ENCODE data around the gene RBM33.

Gene RBM33

GRCh38 chr7:155729847-155730246 is 85.4 kb downstream of the RBM33 start:
- ATAC-seq (no peak), DNase-seq (no peak)
- H3K27me3 Mint-ChIP-seq, result no peaks in the 10 kb centered on the region
- no peak overlapping the region for H3K4me3 Mint-ChIP-seq
- no peak overlapping the region for H3K27ac Mint-ChIP-seq
- no peaks in the 10 kb centered on the region for H3K9me3 Mint-ChIP-seq
- peaks cover 68% of the 10 kb centered on the region for H3K4me1 Mint-ChIP-seq

- no peak for ATAC-seq
- H3K9me3 Mint-ChIP-seq, result no peaks in the 10 kb centered on the region
- H3K4me1 Mint-ChIP-seq, result peaks cover 71% of the 10 kb centered on the region
- H3K4me3 Mint-ChIP-seq, result no peak overlapping the region
- DNase-seq, result no peak
- H3K27me3 Mint-ChIP-seq, result no peaks in the 10 kb centered on the region
- H3K27ac Mint-ChIP-seq, result peak overlapping the region in 1 of 2 donors; percentile 15
Observed at GRCh38 chr7:155731380-155731779, 86.9 kb downstream of the RBM33 start.

GRCh38 chr7:155731871-155732270 is 87.4 kb downstream of the RBM33 start:
- no peak for ATAC-seq
- H3K27me3 Mint-ChIP-seq, result no peaks in the 10 kb centered on the region
- H3K9me3 Mint-ChIP-seq, result no peaks in the 10 kb centered on the region
- no peak overlapping the region for H3K4me3 Mint-ChIP-seq
- DNase-seq, result no peak
- H3K27ac Mint-ChIP-seq, result peak overlapping the region in 1 of 2 donors; percentile 15
- peaks cover 71% of the 10 kb centered on the region for H3K4me1 Mint-ChIP-seq

- H3K4me1 Mint-ChIP-seq, result peaks cover 71% of the 10 kb centered on the region
- peak overlapping the region in 1 of 2 donors; percentile 87 for H3K27ac Mint-ChIP-seq
- no peak for ATAC-seq
- no peak for DNase-seq
- no peaks in the 10 kb centered on the region for H3K27me3 Mint-ChIP-seq
- H3K4me3 Mint-ChIP-seq, result no peak overlapping the region
- H3K9me3 Mint-ChIP-seq, result no peaks in the 10 kb centered on the region
Observed at GRCh38 chr7:155732286-155732685, 87.8 kb downstream of the RBM33 start.

- Mint-ChIP-seq H3K27me3 (no peaks in the 10 kb centered on the region), H3K9me3 (no peaks in the 10 kb centered on the region), H3K4me1 (peaks cover 75% of the 10 kb centered on the region), H3K4me3 (peak overlapping the region in 1 of 2 donors; percentile 38), H3K27ac (peak overlapping the region in 1 of 2 donors; percentile 88)
- DNase-seq, result peak in 1 of 2 donors; percentile 24
- peak; percentile 84 for ATAC-seq
Observed at GRCh38 chr7:155733582-155734444, 89.4 kb downstream of the RBM33 start.

GRCh38 chr7:155734445-155734809 is 90.0 kb downstream of the RBM33 start:
- H3K4me1 Mint-ChIP-seq, result peaks cover 78% of the 10 kb centered on the region
- ATAC-seq, result no peak
- H3K27ac Mint-ChIP-seq, result no peak overlapping the region
- H3K4me3 Mint-ChIP-seq, result no peak overlapping the region
- H3K9me3 Mint-ChIP-seq, result no peaks in the 10 kb centered on the region
- H3K27me3 Mint-ChIP-seq, result no peaks in the 10 kb centered on the region
- no peak for DNase-seq

- Mint-ChIP-seq H3K9me3 (no peaks in the 10 kb centered on the region), H3K4me1 (peaks cover 80% of the 10 kb centered on the region), H3K27ac (peak overlapping the region in 1 of 2 donors; percentile 29), H3K4me3 (no peak overlapping the region), H3K27me3 (no peaks in the 10 kb centered on the region)
- no peak for ATAC-seq
- DNase-seq, result no peak
Observed at GRCh38 chr7:155735442-155736115, 91.1 kb downstream of the RBM33 start.

GRCh38 chr7:155737590-155737989 is 93.1 kb downstream of the RBM33 start:
- DNase-seq, result no peak
- H3K27me3 Mint-ChIP-seq, result no peaks in the 10 kb centered on the region
- H3K4me1 Mint-ChIP-seq, result peaks cover 83% of the 10 kb centered on the region
- ATAC-seq, result no peak
- peak overlapping the region in 1 of 2 donors; percentile 43 for H3K27ac Mint-ChIP-seq
- H3K9me3 Mint-ChIP-seq, result no peaks in the 10 kb centered on the region
- no peak overlapping the region for H3K4me3 Mint-ChIP-seq

GRCh38 chr7:155738104-155738503 is 93.6 kb downstream of the RBM33 start:
- ATAC-seq, result no peak

GRCh38 chr7:155738652-155739537 is 94.4 kb downstream of the RBM33 start:
- no peaks in the 10 kb centered on the region for H3K9me3 Mint-ChIP-seq
- peaks cover 73% of the 10 kb centered on the region for H3K4me1 Mint-ChIP-seq
- peak overlapping the region; percentile 59 to 65 for H3K4me3 Mint-ChIP-seq
- H3K27ac Mint-ChIP-seq, result peak overlapping the region in 1 of 2 donors; percentile 55
- DNase-seq (peak; percentile 50 to 69), ATAC-seq (peak; percentile 92)
- H3K27me3 Mint-ChIP-seq, result no peaks in the 10 kb centered on the region

More at GRCh38 chr7:155738104-155738503, 93.6 kb downstream of the RBM33 start:
- no peaks in the 10 kb centered on the region for H3K27me3 Mint-ChIP-seq
- H3K27ac Mint-ChIP-seq, result no peak overlapping the region
- DNase-seq, result no peak
- no peak overlapping the region for H3K4me3 Mint-ChIP-seq
- no peaks in the 10 kb centered on the region for H3K9me3 Mint-ChIP-seq
- peaks cover 81% of the 10 kb centered on the region for H3K4me1 Mint-ChIP-seq

GRCh38 chr7:155739538-155740143 is 95.2 kb downstream of the RBM33 start:
- ATAC-seq (peak; percentile 69), DNase-seq (peak; percentile 11 to 37)

GRCh38 chr7:155741082-155741481 is 96.6 kb downstream of the RBM33 start:
- H3K4me3 Mint-ChIP-seq, result no peak overlapping the region
- H3K9me3 Mint-ChIP-seq, result no peaks in the 10 kb centered on the region
- H3K27me3 Mint-ChIP-seq, result no peaks in the 10 kb centered on the region
- no peak overlapping the region for H3K27ac Mint-ChIP-seq
- peaks cover 69% of the 10 kb centered on the region for H3K4me1 Mint-ChIP-seq
- ATAC-seq (no peak), DNase-seq (no peak)

More at GRCh38 chr7:155739538-155740143, 95.2 kb downstream of the RBM33 start:
- H3K9me3 Mint-ChIP-seq, result no peaks in the 10 kb centered on the region
- H3K27me3 Mint-ChIP-seq, result no peaks in the 10 kb centered on the region
- peaks cover 67% of the 10 kb centered on the region for H3K4me1 Mint-ChIP-seq
- peak overlapping the region; percentile 59 to 68 for H3K4me3 Mint-ChIP-seq
- H3K27ac Mint-ChIP-seq, result peak overlapping the region; percentile 46 to 55

- H3K4me3 Mint-ChIP-seq, result no peak overlapping the region
- ATAC-seq (no peak), DNase-seq (no peak)
- H3K27me3 Mint-ChIP-seq, result no peaks in the 10 kb centered on the region
- H3K4me1 Mint-ChIP-seq, result peaks cover 75% of the 10 kb centered on the region
- no peak overlapping the region for H3K27ac Mint-ChIP-seq
- no peaks in the 10 kb centered on the region for H3K9me3 Mint-ChIP-seq
Observed at GRCh38 chr7:155741805-155742204, 97.3 kb downstream of the RBM33 start.

- no peak for ATAC-seq
- Mint-ChIP-seq H3K4me1 (peaks cover 74% of the 10 kb centered on the region), H3K27me3 (no peaks in the 10 kb centered on the region), H3K27ac (no peak overlapping the region), H3K9me3 (no peaks in the 10 kb centered on the region), H3K4me3 (no peak overlapping the region)
- no peak for DNase-seq
Observed at GRCh38 chr7:155743177-155743576, 98.7 kb downstream of the RBM33 start.

Measured in stimulated activated naive CD8-positive, alpha-beta T cell treated with anti-CD3 and anti-CD28 coated beads, Interleukin-15, amount 100 ng/mL, for 72 hours (primary cell).